NCI-H2227 (cell line): ENCODE measurements around the gene RAD51B.

Experiments used
- DNase-seq: peaks from one replicate; lab custom pipeline; 2025; ENCODE audit not compliant: unreplicated experiment; lab: John Stamatoyannopoulos, UW

RAD51B gene

DNA sequence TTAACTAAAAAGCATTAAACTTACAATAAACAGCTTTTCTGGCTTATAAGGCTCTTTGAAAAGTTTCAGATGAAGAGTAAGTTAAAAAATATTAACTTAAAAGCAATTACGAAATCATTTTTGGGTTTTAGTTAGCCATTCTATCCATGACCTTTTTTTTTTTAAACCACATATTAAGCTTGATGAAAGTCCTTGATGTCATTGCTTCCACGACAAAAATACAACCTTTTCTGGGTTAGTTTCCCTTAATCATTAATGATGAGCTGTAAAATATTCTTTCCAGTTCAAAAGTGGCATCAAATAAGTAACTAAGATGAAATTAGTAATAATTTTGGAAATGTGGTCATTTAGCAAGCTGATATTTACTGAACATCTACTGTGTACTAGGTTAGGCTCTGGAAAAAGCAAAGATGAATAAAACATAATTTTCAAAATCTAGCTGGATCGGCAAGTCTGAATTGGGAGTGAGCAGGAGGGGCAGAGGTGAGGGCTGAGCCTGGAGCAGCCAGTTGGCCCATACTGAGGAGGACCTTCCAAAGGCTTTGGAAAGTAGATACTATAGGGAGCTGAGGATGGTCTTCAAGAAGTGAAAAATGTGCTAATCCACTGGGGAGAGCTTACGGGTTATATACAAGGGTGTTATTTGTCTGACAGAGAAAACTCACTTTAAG lies 628.1 kb downstream of the RAD51B start:
- DNase-seq, result no peak

DNA sequence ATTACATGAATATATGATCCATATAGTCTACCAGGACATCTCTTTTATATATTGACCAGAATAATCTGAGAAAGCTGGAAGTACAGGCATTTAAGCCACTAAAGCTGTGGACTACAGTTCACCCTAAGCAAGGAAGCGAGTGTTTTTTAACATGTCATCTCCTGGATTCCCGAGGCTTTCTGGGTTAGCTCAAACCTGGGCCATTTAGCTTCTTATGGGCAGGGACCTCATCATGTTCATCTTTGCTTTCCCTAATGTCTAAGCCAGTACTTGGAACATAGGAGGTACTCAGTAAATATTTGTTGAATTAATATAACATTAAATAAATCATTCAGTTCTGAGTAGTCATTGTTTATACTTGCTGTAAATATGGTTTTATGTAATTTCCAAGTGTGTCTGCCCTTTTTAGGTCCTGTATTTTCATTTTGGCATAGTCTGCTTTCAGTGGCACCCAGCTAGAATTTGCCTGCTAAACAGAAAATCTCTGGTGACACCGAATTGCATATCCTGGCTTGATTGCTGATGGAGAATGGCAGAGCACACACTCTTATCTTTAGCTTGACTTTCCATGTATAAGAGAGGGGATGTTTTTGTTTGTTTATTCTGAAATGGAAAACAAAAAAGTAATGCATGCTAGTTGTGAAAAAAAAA lies 628.8 kb downstream of the RAD51B start:
- no peak for DNase-seq

DNA sequence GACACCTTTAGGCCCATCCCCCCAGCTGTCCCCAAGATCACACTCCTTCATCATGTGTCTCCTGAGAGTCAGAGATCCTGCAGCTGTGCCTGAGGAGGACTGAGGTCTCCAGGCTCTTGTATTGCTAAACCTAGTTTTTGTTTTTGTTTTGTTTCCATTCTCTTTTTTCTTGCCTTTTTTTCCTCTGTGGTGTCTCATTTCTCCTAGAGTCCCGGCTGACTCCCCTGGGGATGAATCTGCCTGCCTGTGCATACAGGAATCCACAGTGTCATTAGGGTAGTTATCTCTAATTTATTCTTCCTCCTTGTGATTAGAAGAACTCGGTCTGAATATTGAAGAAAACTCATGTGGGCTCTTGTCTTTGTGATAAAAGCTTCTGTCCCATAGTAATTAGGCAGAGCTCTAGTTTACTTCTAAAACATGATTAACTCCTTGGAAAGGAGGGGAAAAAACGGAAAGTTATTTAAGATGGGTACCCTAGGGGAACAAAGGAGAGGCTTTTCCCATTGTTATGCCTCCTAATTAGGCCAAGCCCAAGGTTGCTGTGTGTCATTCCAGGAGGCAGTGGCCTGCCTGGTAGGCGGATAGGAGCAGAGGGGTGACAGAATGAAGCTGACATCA lies 630.1 kb downstream of the RAD51B start:
- DNase-seq, result no peak

DNA sequence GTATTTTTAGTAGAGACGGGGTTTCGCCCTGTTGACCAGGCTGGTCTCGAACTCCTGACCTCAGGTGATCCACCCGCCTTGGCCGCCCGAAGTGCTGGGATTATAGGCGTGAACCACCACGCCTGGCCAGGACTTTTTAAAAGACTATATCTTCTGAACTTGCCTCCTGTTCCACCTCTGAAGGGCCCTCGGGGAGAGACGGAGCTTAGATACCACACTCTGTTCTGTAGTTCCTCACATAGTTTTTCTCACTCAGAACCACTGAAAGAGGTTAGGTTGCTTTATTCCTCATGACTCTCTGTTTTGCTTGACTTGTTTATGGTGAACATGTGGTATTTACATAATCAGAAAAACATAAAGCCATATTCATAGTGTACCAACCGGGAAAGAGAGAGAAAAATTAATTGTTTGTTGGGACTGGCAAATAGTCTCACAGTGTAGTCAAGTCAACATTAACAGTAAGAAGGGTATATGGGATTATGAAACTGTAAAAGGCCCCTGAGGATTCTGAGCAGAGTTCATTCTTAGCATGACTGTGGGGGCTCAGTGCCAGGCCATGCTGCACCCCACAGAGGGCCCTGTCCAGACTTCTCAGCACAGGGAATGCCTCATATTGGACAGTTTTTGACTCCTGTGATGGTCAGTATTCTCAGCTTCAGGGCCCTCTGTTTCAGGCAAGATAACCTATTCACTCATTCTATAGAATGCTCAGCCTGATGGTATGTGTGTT lies 631.0 kb downstream of the RAD51B start:
- DNase-seq, result no peak

DNA sequence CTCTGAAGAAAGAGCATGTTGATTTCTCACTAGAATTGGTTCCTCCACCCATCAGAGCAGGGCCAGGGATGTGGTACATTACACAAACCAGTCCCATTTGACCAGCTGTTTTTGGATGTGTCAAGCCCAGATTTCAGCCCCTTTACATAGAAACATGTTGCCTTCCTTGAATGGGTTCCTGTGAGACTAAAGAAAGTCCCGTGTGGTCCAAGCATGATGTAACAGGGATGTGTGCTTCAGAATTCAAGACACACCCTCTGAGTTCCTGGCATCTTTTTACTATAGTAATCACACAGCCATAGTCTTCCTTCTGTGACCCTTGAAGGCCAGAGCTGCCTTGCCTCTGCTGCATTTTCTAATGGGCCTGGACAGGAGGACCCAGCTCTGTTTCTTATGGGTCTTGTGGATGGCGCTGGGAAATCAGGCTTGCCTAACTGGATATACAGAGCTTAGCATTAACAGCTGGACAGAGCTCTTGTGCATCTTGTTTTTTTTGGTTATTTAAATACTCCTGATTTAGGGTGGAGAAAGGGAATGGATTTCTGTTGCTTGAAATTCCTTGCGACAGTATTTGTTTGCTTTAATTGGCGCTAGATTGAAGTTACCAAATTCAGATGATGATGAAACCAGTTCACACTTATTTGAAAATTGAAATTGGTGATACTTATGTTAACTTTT lies 632.3 kb downstream of the RAD51B start:
- no peak for DNase-seq

DNA sequence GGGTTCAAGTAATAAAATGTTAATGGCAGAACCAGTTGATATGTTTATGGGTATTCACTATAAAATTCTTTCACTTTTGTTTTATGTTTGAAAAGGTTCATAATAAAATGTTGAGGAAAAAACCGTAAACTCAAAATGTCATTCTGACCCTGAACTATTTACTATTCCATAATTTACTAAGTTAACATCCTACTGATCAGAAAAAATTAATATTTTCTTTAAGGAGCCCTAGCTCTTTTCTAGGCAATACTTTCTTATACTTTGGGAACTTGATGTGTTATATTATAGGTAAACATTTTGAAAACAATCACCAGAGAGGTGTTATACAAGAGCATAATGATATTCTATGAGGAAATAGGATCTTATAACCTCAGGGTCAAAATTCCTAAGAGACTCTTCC lies 638.7 kb downstream of the RAD51B start:
- no peak for DNase-seq

DNA sequence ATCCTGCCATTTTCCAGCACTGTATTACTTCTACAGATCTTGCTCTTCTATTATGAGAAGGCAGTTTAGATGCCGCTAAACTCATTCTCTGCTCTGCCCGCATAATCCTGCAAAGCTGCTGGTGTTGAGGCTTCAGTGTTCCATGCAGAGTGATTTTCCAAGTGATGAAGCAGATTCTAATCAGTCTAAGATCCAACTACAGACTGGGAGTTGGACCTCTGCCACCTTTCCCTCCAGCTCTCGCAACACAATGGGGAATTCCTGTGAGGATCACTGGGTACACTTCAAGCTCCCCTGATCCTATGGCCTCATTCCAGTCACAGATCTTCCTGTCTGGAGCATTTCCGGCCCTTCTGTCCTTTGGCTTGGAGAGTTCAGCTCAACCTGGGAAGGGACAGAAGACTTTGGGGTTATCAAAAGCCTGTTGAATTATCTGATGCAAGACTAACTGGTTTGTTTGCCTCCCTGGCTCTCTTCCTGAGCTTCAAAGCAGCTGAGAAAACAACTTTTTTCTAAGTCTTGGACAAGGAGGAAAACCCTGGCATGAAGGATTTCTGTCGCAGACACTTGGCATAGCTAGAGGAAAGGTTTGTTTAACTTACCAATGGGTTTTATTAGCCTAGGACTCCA lies 639.4 kb downstream of the RAD51B start:
- no peak for DNase-seq

DNA sequence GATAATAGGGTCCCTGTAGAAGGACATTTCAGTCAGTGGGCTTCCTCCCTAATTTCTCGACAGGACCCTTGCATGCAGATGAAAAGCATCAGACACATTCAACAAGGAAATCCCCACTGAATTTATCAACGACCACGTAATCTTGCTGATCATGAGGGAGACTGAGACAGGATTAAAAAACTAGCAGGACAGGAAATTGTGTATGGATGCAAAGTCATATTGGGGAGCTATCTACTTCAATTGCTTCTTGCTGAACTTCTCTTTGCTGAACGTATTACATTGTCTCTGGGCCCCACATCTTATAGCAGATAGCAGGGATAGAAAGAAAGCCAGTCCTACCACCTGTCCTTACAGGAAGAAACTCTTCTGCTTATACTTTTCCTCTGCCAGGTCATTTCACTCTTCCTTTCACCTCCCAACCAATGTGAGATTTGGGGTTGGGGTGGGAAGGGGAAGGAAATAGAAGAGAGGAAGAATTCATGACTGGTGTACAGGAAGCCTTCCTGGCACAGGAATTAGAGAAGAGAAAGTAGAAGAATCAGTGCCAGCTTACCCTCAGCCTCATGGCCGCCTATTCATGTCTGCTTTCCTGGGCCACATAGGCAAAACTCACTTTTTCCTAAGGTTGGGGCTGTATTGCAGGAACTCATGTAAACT lies 640.0 kb downstream of the RAD51B start:
- no peak for DNase-seq

DNA sequence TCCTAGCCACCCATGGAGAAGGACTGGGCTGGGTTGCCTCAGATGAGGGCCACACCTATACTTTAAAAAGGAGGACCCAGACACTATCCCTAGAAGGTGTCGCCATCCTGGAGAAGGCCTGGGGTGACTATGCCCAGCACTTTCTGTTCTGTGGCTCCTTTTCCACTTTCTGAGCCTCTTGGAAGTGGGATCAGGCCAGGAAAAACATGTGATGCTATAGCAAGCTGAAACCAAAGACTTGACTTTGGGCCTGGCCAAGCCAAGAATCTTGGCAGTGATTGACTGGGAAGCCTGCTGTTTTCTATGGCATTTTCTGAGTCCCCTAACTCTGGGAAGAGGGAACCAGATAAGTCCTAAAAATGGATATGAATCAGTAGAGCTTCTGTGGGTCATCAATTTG lies 641.0 kb downstream of the RAD51B start:
- DNase-seq, result no peak

DNA sequence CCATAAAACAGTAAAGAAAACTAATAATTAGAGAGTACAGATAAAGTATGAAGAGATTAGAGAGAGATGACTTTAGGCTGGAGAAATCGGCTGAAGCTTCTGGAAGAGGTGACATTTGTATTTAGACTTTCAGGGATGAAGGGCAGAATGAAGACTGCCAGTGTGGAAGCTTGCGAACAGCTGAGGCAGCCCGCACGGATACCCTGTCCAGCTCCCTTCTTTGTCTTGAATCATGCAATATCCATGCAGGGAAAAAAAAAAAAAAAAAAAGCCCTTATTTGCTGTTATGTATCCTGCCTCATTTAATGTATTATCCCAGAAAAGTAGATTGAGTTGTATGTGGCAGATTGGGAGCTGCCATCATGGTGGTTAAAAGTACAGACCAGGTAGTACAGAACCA lies 641.5 kb downstream of the RAD51B start:
- no peak for DNase-seq

DNA sequence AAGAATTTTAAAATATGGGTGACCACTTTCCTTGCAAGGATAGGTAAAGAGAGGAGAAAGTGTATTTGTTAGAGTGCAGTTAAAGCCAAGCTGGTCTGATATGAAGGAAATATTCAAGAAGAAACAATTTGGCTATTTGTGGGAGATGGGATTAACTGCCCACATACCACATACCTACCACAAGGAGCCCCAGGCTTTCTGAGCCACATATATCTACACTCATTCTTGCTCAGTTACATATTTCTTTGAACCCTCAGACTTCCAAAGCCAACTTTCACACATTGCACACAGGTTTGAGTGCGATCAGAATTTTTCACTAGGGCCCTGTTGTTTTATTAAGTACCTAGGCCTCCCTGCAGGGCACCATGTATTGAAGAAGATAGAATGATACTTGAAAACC lies 643.1 kb downstream of the RAD51B start:
- DNase-seq, result no peak

DNA sequence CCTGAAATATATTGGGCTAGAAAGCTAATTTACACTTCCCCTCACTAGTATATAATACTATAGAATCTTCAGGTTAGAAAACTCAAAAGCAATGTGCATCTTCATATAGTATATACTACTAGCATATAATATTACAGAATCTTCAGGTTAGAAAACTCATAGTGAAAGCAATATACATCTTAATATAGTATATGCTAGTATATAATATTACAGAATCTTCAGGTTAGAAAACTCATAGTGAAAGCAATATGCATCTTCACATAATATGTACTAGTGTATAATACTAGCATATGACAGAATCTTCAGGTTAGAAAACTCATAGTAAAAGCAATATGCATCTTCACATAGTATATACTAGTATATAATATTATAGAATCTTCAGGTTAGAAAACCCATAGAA lies 643.7 kb downstream of the RAD51B start:
- no peak for DNase-seq

DNA sequence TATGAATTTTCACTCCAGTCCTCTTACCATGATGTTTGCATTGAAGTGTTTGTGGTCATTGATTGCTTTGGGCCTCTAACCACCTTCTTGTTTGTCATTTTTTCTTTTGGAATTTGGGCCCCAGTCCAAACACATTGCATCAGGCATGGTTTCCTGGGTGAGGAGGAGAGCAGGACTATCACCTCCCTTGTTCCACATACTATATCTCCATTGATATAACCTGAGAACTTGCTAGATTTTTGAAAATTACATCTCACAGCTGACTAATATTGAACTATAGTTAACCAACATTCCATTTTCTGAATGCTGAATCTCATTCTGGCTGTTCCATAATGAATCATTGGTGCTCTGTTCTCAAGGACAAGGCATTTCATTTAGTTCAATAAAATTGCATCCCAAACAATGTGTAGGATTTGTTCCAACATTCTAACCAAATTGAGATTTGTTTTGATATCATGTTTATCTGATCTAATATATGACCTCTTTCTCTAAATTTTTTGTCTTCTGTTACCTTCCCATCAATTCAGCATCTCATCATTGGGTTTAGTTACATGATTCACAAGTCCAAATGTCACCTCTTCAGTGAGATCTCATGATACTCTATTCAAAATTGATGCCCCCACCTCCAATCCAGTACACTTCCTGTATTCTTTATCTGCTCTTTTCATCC lies 644.3 kb downstream of the RAD51B start:
- DNase-seq, result no peak

DNA sequence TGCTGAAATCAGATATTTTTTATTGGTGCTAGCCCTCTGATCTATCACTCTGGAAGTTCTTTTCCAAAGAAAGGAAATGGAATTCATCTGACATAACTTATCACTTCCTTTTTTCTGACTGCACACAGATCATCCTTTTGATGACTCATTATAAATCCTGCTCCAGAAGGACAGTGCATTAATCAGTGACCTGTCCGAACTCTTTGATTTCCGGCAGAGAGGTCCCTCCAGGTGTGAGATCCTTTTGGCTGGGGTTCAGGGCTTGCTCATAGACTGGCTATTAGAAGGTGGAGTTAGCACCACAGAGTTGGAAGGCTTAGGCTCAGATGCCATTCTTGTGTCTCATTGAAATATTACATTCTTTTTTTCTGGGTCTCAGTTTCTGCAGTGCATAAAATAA lies 645.1 kb downstream of the RAD51B start:
- no peak for DNase-seq

DNA sequence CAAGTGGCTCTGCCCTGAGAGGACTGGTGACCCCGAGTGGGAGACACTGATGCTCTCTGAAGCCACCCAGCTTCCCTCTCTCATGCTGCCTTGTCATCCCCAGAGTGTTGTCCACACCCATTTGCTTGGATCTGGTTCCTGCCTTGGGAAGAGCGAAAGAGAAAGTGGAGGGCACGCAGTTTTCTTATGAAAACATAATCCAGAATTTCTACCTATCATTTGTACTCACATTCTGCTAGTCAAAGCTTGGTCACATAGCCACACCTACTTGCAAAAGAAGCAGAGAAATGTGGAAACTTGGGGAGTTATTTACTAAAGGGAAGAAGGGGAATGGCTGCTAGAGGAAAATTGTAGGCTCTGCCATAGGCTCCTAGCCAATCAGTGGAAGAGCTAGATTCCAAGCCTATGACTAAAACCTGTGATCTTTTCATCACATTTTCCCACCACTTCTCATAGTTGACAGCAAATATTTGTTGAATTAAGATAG lies 647.0 kb downstream of the RAD51B start:
- DNase-seq, result no peak

DNA sequence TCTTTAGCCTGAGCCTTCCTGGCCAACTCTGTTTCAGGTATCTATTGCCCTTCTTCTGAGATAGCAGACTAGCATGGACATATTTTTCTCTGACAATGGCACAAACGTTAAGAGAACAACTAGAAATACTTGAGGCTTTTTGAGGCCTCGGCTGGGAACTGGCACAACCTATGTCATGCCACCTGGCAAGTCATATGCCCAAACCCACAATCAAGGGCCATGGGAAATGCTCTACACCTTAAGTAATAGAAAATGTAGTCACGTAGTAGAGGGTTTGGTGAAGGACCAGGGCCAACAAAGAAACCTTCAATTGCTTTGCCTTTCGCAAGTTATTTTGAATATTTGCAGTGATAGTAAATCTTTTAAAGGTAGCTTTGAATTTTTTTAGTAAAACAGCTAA lies 647.8 kb downstream of the RAD51B start:
- DNase-seq, result no peak

DNA sequence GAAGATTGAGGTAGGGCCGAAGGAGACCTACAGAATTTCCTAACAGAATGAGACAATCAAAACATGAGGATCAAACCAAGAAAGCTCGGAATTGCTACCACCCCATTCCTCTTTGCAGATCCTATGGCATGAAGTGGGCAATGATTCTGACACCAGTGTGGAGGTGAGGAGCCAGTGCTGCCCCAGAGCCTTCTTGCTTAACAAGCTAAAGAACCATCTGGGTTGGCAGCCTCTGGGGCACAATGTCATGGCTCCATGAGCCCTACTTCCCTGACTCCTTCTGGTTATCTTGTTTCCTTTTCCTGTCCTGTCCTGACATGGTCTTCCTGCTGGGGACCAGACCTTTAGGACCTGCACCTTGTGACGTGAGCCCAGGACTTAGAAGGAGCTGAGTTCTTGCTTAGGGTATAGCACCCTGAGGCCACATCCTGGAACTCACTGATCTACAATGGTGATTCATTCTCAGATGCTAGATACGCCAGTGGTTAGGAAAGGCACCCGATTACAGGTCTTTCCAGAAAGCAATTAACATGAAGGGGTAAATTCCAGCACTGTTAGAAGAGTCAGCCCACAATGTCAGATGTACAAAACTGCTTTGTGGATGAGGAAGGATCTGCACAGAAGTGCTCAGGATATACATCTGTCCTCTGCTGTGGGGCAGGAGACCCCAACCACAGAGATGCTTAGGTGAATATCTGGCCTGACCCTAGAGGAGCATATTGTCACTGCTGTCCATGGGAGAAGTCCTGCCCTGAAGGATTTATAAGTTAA lies 649.0 kb downstream of the RAD51B start:
- DNase-seq, result no peak

DNA sequence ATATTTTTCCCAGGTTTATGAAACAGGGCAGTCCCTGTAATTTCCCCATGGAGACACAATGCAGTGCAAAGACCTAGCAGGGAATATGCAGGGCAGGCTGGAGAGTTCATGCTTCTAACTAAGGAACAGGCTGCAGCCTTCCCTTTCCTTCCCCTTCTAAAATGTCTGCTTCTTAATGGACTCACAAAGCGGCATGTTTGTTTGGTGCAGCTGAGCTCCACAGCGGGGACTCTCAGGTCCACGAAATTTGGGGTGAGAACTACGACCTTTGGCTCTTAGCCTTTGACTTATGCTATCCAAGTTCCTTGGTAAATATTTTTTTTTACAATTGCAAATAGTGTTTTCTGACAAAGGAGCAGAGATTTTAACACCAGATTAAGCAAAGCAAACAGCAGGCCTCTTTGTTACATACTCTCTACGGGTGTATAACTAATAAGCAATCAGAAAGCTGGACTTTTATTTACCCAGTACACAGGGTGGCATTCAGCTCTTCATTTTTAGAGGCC lies 649.7 kb downstream of the RAD51B start:
- no peak for DNase-seq

DNA sequence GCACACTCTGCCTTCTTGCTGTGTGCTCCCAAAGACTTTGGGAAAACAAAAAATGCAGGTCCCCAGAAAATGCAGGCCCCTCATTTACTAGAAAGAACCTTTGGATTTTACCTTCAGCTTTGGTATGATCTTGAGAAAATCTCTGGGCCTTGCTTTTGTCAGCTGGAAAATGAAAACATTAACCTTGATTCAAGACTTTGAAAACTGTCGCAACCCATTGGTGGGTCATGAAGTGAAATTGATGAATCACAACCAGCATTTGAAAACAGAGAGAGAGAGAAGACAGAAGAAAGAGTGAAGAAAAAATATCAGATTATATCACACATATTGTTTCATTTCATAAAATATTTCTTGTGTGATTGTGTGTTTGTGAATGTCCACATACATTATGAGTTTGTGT lies 650.8 kb downstream of the RAD51B start:
- DNase-seq, result no peak
